Activated CD8-positive, alpha-beta memory T cell treated with anti-CD3 and anti-CD28 coated beads, Interleukin-2, amount 50 U/mL, for 48 hours (primary cell): ENCODE results near the gene BCKDHA.
"Not testable (repeated sequence)": the region's sequence is repeated elsewhere in the genome, so short reads cannot be mapped to it uniquely, and the experiment has no call there.

Source experiments
- DNase-seq: peaks from one replicate; pipeline ENCODE4 v3.0.0-alpha.2; 2020

BCKDHA gene

DNA sequence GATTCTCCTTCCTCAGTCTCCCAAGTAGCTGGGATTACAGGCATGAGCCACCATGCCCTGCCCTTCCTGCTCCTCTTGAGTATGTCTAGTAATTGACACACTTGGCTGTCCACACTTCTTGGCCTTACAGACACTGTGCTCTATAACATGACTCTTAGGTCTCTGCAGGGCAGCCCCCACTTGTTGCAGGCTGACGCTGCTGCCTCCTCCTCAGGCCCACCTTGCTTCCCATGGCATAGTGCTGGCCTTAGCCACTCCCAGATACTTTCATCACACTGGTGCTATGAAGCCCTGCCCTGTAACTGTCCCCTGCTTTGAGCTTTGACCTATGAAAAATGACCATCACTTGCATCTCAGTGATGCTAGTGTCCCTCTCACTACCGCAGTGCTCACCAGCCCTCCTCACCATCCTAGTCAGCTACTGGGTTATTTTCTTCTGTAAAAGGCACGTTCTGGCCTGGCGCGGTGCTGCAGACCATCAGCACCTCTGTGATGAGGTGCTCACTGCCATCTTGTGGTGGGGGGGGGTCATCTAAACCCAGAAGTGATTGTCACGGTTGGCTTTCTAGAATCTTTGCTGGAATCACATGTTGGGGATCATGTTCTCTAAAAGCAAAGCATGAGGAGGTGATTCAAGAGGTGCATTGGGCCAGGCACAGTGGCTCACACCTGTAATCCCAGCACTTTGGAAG lies 55.1 kb downstream of the BCKDHA start:
- no peak for DNase-seq

- DNase-seq = no peak
Observed at GRCh38 chr19:41455936-41456335, 58.3 kb downstream of the BCKDHA start.

GRCh38 chr19:41456342-41456918 lies 58.8 kb downstream of the BCKDHA start:
- no peak for DNase-seq

DNA sequence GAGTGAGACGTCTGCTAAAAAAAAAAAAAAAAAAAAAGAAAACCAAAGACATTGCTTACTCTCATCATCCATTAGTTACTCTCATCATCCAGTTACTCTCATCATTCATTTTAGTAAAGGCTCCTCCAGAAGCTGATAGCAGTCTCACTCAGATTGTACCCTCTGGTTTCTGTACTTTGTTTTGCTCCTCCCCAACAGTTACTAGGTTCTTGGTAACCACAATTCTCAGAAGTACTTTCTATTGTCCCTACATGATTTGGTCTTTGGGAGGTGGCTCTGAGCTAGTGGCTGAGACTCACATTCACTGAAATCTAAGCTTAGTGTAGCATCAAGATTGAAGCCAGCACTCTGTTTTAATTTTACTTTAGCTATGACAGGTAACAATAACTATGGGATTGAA lies 59.6 kb downstream of the BCKDHA start:
- no peak for DNase-seq

GRCh38 chr19:41462497-41462896 lies 64.9 kb downstream of the BCKDHA start:
- DNase-seq = no peak

DNA sequence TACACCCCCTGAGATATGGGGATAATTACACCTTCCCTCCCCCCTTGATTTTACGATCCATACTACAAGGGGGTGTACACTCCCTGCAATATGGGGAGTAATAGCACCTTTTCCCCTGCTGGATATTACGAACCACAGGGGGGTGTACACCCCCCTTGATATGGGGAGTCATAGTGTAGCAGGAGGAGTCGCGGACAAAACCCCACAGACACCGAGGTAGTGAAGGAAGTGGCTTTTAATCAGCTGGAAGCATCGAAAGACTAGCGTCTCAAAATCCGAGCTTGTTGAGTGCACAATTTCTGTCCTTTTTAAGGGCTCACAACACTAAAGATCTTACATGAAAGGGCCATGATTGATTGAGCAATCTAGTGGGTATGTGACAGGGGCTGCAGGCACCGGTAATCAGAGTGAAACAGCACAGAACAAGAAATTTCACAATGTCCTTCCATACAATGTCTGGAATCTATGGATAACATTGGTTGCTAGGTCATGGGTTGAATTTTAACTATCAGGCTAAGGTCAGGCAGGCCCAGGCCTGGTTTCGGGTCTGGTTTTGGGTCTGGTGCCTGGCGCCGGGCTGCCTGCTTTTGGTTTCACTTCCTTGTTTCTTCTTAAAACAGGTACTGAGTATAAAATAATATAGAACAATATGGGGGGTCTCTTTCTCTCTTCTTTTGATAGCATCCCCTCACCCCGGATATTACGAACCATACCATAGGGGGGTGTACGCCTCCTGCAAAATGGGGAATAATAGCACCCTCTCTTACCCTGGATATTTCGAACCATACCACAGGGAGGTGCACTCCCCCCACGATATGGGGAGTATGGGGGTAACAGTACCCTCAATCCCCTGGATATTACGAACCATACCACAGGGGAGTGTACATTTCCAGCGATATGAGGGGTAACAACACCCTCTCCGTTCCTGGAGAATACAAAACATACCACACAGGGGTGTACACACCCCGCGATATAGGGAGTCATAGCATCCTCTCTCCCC lies 65.9 kb downstream of the BCKDHA start:
- not testable (repeated sequence) for DNase-seq
